ENCODE results near the gene CYGB.

DNA sequence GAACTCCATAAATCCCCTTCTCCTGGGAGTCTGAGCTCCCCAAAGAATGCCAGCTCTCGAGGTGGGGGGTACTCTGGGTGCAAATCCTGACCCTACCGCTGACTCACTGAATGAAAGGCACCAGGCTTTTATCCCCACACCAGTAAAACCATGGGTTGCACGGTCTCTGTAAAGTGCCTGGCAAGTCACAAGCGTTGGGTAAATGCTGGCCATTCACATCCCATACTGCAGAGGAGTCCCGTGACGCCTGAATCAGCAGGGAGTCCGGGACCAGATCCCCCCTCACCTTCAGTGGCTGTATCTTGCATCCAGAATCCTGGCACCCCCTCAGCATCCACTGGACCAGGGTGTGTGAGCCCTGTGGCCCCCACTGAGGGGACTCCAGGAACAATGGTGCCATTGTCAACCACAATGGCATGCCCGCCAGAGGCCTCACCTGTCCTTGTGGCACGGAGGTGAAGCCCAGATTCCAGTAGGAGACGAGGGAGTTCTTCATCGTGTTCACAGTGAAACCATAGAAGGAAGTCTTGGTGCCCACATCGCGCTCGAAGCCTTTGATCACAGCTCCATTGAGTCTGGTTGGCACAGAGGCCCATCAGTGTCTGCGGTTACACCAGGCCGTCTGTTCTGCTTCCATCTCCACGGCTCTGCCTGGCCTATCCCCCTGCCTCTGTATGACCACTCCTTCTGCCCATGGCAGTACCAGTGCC is 34.8 kb upstream of the CYGB start:
- TF ChIP-seq ZNF114 (tag by site-specific recombination; IDR thresholded peaks at IDR 0.05) (no peak), MYNN (tag by site-specific recombination; IDR thresholded peaks at IDR 0.05; ENCODE audit: borderline replicate concordance) (no peak), ZIC2 (tag by site-specific recombination; IDR thresholded peaks at IDR 0.05) (no peak), ZEB2 (tag by site-specific recombination; IDR thresholded peaks at IDR 0.05) (no peak), ZNF423 (tag by site-specific recombination; IDR thresholded peaks at IDR 0.05) (no peak), ZNF274 (IDR thresholded peaks at IDR 0.05; ENCODE audit: low read length) (no peak), ZNF274 (tag by site-specific recombination; IDR thresholded peaks at IDR 0.05; ENCODE audit: borderline replicate concordance) (no peak), ZNF792 (tag by site-specific recombination; IDR thresholded peaks at IDR 0.05) (no peak), SP2 (tag by site-specific recombination; IDR thresholded peaks at IDR 0.05) (no peak), ZNF239 (tag by site-specific recombination; IDR thresholded peaks at IDR 0.05) (no peak), YY1 (tag by site-specific recombination; IDR thresholded peaks at IDR 0.05) (no peak)
- TF ChIP-seq, protein P1, sequence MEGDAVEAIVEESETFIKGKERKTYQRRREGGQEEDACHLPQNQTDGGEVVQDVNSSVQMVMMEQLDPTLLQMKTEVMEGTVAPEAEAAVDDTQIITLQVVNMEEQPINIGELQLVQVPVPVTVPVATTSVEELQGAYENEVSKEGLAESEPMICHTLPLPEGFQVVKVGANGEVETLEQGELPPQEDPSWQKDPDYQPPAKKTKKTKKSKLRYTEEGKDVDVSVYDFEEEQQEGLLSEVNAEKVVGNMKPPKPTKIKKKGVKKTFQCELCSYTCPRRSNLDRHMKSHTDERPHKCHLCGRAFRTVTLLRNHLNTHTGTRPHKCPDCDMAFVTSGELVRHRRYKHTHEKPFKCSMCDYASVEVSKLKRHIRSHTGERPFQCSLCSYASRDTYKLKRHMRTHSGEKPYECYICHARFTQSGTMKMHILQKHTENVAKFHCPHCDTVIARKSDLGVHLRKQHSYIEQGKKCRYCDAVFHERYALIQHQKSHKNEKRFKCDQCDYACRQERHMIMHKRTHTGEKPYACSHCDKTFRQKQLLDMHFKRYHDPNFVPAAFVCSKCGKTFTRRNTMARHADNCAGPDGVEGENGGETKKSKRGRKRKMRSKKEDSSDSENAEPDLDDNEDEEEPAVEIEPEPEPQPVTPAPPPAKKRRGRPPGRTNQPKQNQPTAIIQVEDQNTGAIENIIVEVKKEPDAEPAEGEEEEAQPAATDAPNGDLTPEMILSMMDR (tag by site-specific recombination; IDR thresholded peaks at IDR 0.05), result no peak
- TF ChIP-seq, protein P2, sequence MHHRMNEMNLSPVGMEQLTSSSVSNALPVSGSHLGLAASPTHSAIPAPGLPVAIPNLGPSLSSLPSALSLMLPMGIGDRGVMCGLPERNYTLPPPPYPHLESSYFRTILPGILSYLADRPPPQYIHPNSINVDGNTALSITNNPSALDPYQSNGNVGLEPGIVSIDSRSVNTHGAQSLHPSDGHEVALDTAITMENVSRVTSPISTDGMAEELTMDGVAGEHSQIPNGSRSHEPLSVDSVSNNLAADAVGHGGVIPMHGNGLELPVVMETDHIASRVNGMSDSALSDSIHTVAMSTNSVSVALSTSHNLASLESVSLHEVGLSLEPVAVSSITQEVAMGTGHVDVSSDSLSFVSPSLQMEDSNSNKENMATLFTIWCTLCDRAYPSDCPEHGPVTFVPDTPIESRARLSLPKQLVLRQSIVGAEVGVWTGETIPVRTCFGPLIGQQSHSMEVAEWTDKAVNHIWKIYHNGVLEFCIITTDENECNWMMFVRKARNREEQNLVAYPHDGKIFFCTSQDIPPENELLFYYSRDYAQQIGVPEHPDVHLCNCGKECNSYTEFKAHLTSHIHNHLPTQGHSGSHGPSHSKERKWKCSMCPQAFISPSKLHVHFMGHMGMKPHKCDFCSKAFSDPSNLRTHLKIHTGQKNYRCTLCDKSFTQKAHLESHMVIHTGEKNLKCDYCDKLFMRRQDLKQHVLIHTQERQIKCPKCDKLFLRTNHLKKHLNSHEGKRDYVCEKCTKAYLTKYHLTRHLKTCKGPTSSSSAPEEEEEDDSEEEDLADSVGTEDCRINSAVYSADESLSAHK (tag by site-specific recombination; IDR thresholded peaks at IDR 0.05), result no peak
